ENCODE results near the gene MAOB.
"Not testable (repeated sequence)": the region's sequence is repeated elsewhere in the genome, so short reads cannot be mapped to it uniquely, and the experiment has no call there.

The MAOB gene

GRCh38 chrX:43882294-43882681, at the start of gene MAOB:
TSS of gene MAOB (minus strand) at chrX:43882450. CDS start at chrX:43882299, 151 bp downstream.
- DNase-seq, result peak; percentile 11

GRCh38 chrX:43922032-43922431, 39.8 kb upstream of the MAOB start:
- not testable (repeated sequence) for DNase-seq

GRCh38 chrX:43910772-43911171, 28.5 kb upstream of the MAOB start:
- DNase-seq, result not testable (repeated sequence)

GRCh38 chrX:43910012-43910411, 27.8 kb upstream of the MAOB start:
- DNase-seq, result no peak

- DNase-seq, result no peak
Measured at GRCh38 chrX:43909141-43909540, 26.9 kb upstream of the MAOB start.

GRCh38 chrX:43899878-43900815, 17.9 kb upstream of the MAOB start:
- DNase-seq, result no peak

GRCh38 chrX:43898406-43899035, 16.3 kb upstream of the MAOB start:
- DNase-seq, result no peak

GRCh38 chrX:43897290-43897689, 15.0 kb upstream of the MAOB start:
- DNase-seq, result no peak

- no peak for DNase-seq
Measured at GRCh38 chrX:43892336-43892870, 10.2 kb upstream of the MAOB start.

GRCh38 chrX:43885617-43886016, 3.4 kb upstream of the MAOB start:
- no peak for DNase-seq

GRCh38 chrX:43881410-43882293, 598 bp downstream of the MAOB start:
- DNase-seq, result no peak

GRCh38 chrX:43880425-43880824, 1.8 kb downstream of the MAOB start:
- no peak for DNase-seq

- DNase-seq, result no peak
Measured at GRCh38 chrX:43878906-43879526, 3.2 kb downstream of the MAOB start.

GRCh38 chrX:43876680-43877079, 5.6 kb downstream of the MAOB start:
- no peak for DNase-seq

GRCh38 chrX:43870758-43871419, 11.4 kb downstream of the MAOB start:
- DNase-seq, result peak; percentile 3

GRCh38 chrX:43870011-43870410, 12.2 kb downstream of the MAOB start:
- DNase-seq, result no peak

GRCh38 chrX:43868791-43869190, 13.5 kb downstream of the MAOB start:
- peak; percentile 15 for DNase-seq

- DNase-seq, result no peak
Measured at GRCh38 chrX:43866423-43866822, 15.8 kb downstream of the MAOB start.

GRCh38 chrX:43865791-43866190, 16.5 kb downstream of the MAOB start:
- no peak for DNase-seq

- DNase-seq, result no peak
Measured at GRCh38 chrX:43862434-43862833, 19.8 kb downstream of the MAOB start.

GRCh38 chrX:43861750-43862149, 20.5 kb downstream of the MAOB start:
- DNase-seq, result no peak

Measured in OCI-M1 (cell line).